Vagina (tissue), 2 donors: ENCODE measurements around the gene GAS1.

Experiments
- POLR2A ChIP-seq, 2 donors: fragments of 450-650 bp; IDR thresholded peaks; one replicate each; pipeline ENCODE4 v1.6.1; 2017; ENCODE audit warnings: antibody characterized with exemption in 2 of 2, mild to moderate bottlenecking in 2 of 2, moderate library complexity in 2 of 2
- POLR2AphosphoS5 ChIP-seq, 2 donors: sonication (generic); formaldehyde crosslinking; IDR thresholded peaks; one replicate each; pipeline ENCODE4 v1.9.0; 2017; ENCODE audit warnings: antibody characterized with exemption in 2 of 2, mild to moderate bottlenecking in 2 of 2, low read depth in 1 of 2; ENCODE audit not compliant: insufficient read depth in 1 of 2
- TF ChIP-seq, protein P1 (sequence below), 3 experiments: fragments of 450-650 bp in 2 of 3; fragments of 200-600 bp in 1 of 3; sonication (generic) in 1 of 3; IDR thresholded peaks; one replicate each; pipeline ENCODE4 v1.5.1; 2017 to 2019; ENCODE audit warnings: antibody characterized with exemption in 3 of 3, mild to moderate bottlenecking in 2 of 3, moderate library complexity in 2 of 3

DNA sequence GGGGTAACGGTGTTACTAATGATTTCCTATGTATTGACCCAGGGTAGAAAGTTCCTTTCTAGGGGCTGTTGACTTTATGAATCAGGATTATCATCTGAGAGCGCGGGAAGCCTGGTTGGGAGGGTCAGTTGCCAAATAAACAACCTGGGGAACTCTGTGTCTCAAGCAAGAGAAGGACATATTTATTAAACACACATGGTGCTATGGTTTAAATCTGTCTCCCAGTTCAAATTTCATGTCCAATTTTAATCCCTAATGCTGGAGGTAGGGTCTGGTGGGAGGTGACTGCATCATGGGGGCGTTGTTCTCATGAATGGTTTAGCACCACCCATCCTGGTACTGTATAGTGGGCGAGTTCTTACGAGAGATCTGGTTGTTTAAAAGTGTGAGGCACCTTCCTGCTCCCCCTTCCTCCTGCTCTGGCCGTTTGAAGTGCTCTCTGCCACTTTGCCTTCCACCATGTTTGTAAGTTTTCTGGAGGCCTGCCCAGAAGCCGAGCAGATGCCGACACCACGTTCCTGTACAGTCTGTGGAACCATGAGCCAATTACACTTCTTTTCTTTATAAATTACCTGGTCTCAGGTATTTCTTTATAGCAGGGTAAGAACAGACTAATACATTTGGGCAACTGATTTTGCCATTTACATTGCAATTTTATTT, 19.7 kb upstream of the GAS1 start:
- TF ChIP-seq, protein P1, sequence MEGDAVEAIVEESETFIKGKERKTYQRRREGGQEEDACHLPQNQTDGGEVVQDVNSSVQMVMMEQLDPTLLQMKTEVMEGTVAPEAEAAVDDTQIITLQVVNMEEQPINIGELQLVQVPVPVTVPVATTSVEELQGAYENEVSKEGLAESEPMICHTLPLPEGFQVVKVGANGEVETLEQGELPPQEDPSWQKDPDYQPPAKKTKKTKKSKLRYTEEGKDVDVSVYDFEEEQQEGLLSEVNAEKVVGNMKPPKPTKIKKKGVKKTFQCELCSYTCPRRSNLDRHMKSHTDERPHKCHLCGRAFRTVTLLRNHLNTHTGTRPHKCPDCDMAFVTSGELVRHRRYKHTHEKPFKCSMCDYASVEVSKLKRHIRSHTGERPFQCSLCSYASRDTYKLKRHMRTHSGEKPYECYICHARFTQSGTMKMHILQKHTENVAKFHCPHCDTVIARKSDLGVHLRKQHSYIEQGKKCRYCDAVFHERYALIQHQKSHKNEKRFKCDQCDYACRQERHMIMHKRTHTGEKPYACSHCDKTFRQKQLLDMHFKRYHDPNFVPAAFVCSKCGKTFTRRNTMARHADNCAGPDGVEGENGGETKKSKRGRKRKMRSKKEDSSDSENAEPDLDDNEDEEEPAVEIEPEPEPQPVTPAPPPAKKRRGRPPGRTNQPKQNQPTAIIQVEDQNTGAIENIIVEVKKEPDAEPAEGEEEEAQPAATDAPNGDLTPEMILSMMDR (IDR thresholded peaks at IDR 0.05) = no peak
- TF ChIP-seq POLR2AphosphoS5 (IDR thresholded peaks at IDR 0.05; ENCODE audit: insufficient read depth in 1 of 2, low read depth in 1 of 2) (no peak), POLR2A (IDR thresholded peaks at IDR 0.05) (no peak)
